ENCODE measurements around the gene CAPZA2.
"Not testable (repeated sequence)": the region's sequence is repeated elsewhere in the genome, so short reads cannot be mapped to it uniquely, and the experiment has no call there.

DNA sequence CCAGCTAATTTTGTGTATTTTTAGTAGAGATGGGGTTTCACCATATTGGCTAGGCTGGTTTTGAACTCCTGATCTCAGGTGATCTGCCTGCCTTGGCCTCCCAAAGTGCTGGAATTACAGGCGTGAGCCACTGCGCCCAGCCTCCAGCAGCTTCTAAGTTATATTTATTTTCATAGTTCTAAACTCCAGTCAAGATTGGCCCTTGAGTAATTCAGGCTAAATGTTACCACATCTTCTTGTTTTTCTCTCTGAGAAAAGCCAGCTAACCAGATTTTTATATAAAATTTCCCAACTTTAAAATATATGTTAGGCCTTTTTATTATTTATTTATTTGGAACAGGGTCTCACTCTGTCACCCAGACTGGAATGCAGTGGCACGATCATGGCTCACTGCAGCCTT, 49.0 kb upstream of the CAPZA2 start:
- not testable (repeated sequence) for TF ChIP-seq EZH2 (IDR thresholded peaks at IDR 0.05; ENCODE audit: low read length, unreplicated experiment)
- TF ChIP-seq, protein P1, sequence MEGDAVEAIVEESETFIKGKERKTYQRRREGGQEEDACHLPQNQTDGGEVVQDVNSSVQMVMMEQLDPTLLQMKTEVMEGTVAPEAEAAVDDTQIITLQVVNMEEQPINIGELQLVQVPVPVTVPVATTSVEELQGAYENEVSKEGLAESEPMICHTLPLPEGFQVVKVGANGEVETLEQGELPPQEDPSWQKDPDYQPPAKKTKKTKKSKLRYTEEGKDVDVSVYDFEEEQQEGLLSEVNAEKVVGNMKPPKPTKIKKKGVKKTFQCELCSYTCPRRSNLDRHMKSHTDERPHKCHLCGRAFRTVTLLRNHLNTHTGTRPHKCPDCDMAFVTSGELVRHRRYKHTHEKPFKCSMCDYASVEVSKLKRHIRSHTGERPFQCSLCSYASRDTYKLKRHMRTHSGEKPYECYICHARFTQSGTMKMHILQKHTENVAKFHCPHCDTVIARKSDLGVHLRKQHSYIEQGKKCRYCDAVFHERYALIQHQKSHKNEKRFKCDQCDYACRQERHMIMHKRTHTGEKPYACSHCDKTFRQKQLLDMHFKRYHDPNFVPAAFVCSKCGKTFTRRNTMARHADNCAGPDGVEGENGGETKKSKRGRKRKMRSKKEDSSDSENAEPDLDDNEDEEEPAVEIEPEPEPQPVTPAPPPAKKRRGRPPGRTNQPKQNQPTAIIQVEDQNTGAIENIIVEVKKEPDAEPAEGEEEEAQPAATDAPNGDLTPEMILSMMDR (conservative IDR thresholded peaks at IDR 0.05; ENCODE audit: low read depth, low read length) = not testable (repeated sequence)
